Heart right ventricle (tissue), 16 donors: ENCODE measurements around the gene FUT7. TPM values are rescaled to one million over a fixed set of nuclear protein-coding genes. Genes with fewer than 3 reads are reported as not detected.

Experiments used
- ATAC-seq, 8 donors: fragments of 200-7000 bp; cut with Tn5 transposase; one replicate each; pipeline ENCODE4 v1.9.1; 2020; ENCODE audit warnings: mild to moderate bottlenecking in 8 of 8, moderate library complexity in 8 of 8, moderate number of reproducible peaks in 1 of 8
- DNase-seq, 2 donors: peaks; one replicate each; pipeline ENCODE4 v3.0.0-alpha.2; 2020
- H3K27ac ChIP-seq, 10 donors: fragments of 200-600 bp; sonication (generic) in 2 of 10; one replicate each; pipeline versions ENCODE4 v1.5.0 to v1.8.0; 2020 to 2022; ENCODE audit warnings: mild to moderate bottlenecking in 3 of 10
- H3K27me3 ChIP-seq, 7 donors: fragments of 200-600 bp; one replicate each; pipeline ENCODE4 v1.8.0; 2021 to 2022; ENCODE audit warnings: mild to moderate bottlenecking in 2 of 7
- H3K36me3 ChIP-seq, 9 donors: fragments of 200-600 bp; sonication (generic) in 1 of 9; one replicate each; pipeline versions ENCODE4 v1.5.0 to v1.8.0; 2020 to 2022; ENCODE audit warnings: mild to moderate bottlenecking in 2 of 9
- H3K4me1 ChIP-seq, 9 donors: fragments of 200-600 bp; sonication (generic) in 1 of 9; one replicate each; pipeline versions ENCODE4 v1.5.0 to v1.8.0; 2020 to 2022; ENCODE audit warnings: mild to moderate bottlenecking in 4 of 9
- H3K4me3 ChIP-seq, 10 donors: fragments of 200-600 bp; sonication (generic) in 2 of 10; one replicate each; pipeline versions ENCODE4 v1.5.0 to v1.8.0; 2020 to 2022; ENCODE audit warnings: mild to moderate bottlenecking in 7 of 10, moderate library complexity in 2 of 10
- H3K9me3 ChIP-seq, 11 donors: fragments of 200-600 bp in 10 of 11; sonication (generic) in 2 of 11; one replicate each; pipeline versions ENCODE4 v1.5.0 to v1.8.0; 2013 to 2022; ENCODE audit warnings: mild to moderate bottlenecking in 2 of 11, control low read depth in 1 of 11, moderate library complexity in 1 of 11
- WGBS, 2 donors: extraction: QIAGEN DNeasy Blood & Tissue Kit; methylation state at CpG; one replicate each; pipeline ENCODE4 v1.1.7; 2013; ENCODE audit warnings: inconsistent platforms in 1 of 2; 5-methylcytosine and 5-hydroxymethylcytosine counted together
- intact Hi-C, 10 donors: fragments of 100-400 bp; cut with DNase I; formaldehyde crosslinking; loops; one replicate each; pipeline versions ENCODE4 v1.11.1 to v1.14.2; 2022
- polyA plus RNA-seq, 2 donors: library from polyadenylated mRNA; stranded (reverse); fragments of 200-250 nt; gene quantifications; one replicate each; pipeline ENCODE4 v1.2.3, GENCODE V29; 2013
- total RNA-seq, 10 donors: library from RNA; stranded (reverse); fragmentation: NEBNext Ultra II Directional in 3 of 10; extraction: Animal tissue kit (Norgen Biotek cat#: 25700) in 3 of 10; gene quantifications; one replicate each; pipeline versions ENCODE4 v1.2.1 to v1.2.4, GENCODE V29; 2021 to 2023
- TF ChIP-seq, protein P1 (sequence below), 9 donors: fragments of 200-600 bp; sonication (generic) in 2 of 9; IDR thresholded peaks; one replicate each; pipeline versions ENCODE4 v1.5.0 to v1.8.0; 2021 to 2022; ENCODE audit warnings: antibody characterized with exemption in 9 of 9, mild to moderate bottlenecking in 5 of 9, moderate library complexity in 1 of 9
- donor health status: Arrhythmogenic right ventricular cardiomyopathy.
- donor health status: ischemic (EF 13 %, LVEDD 7.1; RV severe dilation, severe dysfunction).
- donor health status: healthy with polysubstance abuse.
- donor health status: DM: no; HTN: yes; CAD: no.
- donor health status: DM: no; HTN: no; CAD: no.
- donor health status: ischemic (EF 25% LVEDD 6.9; RV normal size, moderate dysfunction).
- donor health status: ischemic (EF 25% LVEDD 5.7; RV mildly dilated, moderate dysfunction).
- donor health status: healthy.
- donor health status: DM: yes; HTN: yes; CAD: no.
- donor health status: Ischemic cardiomyopathy.
- donor health status: ischemic (EF 35%, LVEDD 5.7; RV mildly dilated, moderate dysfunction).
- donor health status: nonischemic (EF 11% LVEDD 7.7; RV severe dilation, severe dysfunction).
- donor health status: DM: yes; HTN: yes; CAD: no.
- donor health status: PGD.
- donor health status: ischemic (EF 29% LVEDD 5.4; RV normal size, mild dysfunction).
- donor health status: nonischemic (EF 23%, LVEDD 6.1; RV moderate dilation, normal function).

FUT7 gene
- total and polyA plus RNA-seq, 12 donors: 0.07 to 0.30 (median 0.15) TPM; not detected in 5

DNA sequence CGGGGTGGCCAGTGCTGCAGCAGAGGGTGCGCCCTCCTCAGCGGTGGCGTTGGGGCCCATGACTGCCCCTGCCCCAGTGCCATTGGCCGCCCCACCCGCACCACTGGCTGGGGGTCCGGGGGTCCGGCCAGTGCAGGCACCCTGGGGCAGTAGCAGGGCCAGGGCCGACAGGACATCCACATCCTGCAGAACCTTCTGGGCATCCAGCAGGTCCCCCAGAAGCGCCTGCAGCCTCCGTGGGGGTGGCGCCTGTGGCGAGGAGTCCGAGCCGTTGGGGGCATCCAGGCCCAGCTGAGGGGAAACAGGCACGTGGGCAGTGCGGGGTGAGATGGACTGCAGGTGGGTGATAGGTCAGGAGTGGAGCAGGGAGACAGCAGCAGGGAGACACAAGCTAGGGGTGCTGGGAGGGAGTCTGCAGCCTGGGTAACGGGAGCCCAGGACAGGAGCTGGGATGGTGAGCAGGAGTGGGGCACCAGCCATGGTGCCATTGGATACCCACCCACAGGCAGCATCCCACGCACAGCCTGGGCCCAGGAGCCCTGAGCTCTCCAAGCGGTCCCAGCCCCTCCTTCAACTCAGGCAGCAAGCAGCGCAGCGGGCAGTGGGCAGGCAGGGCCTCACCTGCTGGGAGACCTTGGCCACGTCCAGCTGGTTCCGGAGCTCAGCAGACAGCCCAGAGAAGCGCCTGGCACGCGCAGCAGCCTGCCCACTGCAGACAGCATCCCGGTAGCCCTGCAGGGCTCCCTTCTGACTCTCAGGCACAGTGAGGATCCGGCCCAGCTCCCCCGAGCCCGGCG, 10.9 kb downstream of the FUT7 start:
- TF ChIP-seq, protein P1, sequence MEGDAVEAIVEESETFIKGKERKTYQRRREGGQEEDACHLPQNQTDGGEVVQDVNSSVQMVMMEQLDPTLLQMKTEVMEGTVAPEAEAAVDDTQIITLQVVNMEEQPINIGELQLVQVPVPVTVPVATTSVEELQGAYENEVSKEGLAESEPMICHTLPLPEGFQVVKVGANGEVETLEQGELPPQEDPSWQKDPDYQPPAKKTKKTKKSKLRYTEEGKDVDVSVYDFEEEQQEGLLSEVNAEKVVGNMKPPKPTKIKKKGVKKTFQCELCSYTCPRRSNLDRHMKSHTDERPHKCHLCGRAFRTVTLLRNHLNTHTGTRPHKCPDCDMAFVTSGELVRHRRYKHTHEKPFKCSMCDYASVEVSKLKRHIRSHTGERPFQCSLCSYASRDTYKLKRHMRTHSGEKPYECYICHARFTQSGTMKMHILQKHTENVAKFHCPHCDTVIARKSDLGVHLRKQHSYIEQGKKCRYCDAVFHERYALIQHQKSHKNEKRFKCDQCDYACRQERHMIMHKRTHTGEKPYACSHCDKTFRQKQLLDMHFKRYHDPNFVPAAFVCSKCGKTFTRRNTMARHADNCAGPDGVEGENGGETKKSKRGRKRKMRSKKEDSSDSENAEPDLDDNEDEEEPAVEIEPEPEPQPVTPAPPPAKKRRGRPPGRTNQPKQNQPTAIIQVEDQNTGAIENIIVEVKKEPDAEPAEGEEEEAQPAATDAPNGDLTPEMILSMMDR (IDR thresholded peaks at IDR 0.05): no peak
- H3K36me3 ChIP-seq: peaks cover 0 to 53% (median 12%) of the 10 kb centered on the region in 9 donors
- H3K27ac ChIP-seq: no peak overlapping the region
- H3K4me1 ChIP-seq: no peaks in the 10 kb centered on the region
- H3K4me3 ChIP-seq: no peak overlapping the region
- no peaks in the 10 kb centered on the region for H3K27me3 ChIP-seq
- ATAC-seq: no peak
- intact Hi-C loops: loop anchor here in 1 of 10 donors (10.0 kb wide), 1 partner anchor 176 kb away; the partner anchor contains the start of genes AJM1 and PHPT1
- H3K9me3 ChIP-seq: no peaks in the 10 kb centered on the region
- WGBS, 2 donors: 96% methylated on average over 32 of the region's 32 CpGs
- DNase-seq: no peak

DNA sequence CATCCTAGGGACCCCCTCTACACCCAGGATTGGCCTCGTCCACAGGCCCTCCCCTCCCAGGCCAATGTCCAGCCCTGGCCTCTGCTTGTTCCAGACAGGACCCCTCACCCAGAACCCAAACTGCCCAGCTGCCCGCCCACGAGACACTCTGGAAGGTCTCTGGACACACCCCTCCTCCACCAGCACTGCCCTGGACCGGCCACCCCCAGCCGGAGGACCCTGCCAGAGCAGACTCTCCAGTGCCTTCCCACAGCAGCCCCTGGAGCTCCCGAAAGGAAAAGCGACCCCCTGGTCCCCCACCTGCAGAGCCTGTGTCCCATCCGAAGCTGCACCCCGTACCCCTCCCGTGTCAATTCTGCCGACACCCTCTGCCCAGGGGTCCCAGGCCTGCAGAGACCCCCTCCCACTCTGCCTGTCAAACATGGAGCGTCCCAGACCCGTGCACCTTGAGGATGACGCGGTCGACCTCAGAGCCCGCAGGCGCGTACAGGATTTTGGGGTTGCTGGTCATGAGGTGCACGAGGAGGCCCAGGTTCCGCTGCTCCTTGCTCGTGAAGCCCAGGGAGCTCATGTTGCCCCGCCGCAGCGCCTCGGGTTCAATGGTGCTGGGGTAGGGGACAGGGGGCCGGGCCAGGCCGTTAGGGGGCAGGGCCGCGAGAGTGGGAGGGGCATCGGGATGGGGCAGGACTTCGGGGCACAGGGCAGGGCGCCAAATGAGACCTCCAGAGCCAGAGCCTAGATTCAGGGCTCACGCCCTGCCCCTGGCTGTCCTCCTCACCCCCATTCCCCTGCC, 11.8 kb downstream of the FUT7 start:
- H3K27me3 ChIP-seq: no peaks in the 10 kb centered on the region
- peaks cover 0 to 62% (median 18%) of the 10 kb centered on the region in 9 donors for H3K36me3 ChIP-seq
- TF ChIP-seq, protein P1 (IDR thresholded peaks at IDR 0.05): no peak
- no peak overlapping the region for H3K27ac ChIP-seq
- no peaks in the 10 kb centered on the region for H3K9me3 ChIP-seq
- no peaks in the 10 kb centered on the region for H3K4me1 ChIP-seq
- no peak for DNase-seq
- no peak overlapping the region for H3K4me3 ChIP-seq
- intact Hi-C loops: loop anchor here in 1 of 10 donors (10.0 kb wide), 1 partner anchor 175 kb away; the partner anchor contains the start of genes AJM1 and PHPT1
- no peak for ATAC-seq
- WGBS, 2 donors: 95% methylated on average over 34 of the region's 34 CpGs

DNA sequence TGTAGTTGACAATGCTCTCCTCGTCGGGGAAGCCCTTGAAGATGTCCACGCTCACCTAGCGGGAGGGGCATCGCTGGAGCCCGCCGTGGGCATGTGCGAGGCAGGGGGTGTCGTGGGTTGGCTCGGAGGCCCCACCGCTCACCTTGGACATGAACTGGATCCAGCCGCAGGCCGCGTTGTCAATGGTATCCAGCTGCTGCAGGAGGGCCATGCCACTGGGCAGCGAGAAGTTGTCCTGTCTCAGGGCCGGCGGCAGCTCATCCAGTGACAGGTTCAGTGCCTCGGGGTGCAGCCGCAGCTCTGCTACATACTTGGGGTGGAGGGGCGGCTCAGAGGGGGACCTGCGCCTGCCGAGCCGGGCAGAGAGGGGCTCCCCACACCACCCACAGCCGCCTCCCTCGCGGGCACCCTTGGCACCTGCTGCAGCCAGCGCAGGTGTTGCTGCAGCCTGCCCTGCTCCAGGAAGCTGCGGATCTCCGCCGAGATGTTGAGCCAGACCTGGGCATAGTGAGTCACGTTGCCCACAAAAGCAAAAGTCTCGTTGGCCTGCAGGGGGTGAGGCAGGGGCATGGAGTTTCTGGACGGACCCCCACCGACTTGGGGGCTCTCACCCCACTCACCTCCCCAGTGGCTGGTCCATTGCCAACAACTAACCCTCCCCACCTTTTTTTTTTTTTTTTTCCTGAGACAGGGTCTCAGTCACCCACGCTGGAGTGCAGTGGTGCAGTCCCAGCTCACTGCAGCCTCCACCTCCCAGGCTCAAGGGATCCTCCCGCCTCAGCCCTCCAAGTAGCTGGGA, 12.9 kb downstream of the FUT7 start:
- no peak for DNase-seq
- H3K36me3 ChIP-seq: peaks cover 0 to 73% (median 18%) of the 10 kb centered on the region in 9 donors
- H3K9me3 ChIP-seq: no peaks in the 10 kb centered on the region
- H3K27ac ChIP-seq: no peak overlapping the region
- H3K4me1 ChIP-seq: no peaks in the 10 kb centered on the region
- WGBS, 2 donors: 93 to 94% methylated on average over 36 of the region's 36 CpGs
- intact Hi-C loops: no loop called here
- ATAC-seq: no peak
- H3K4me3 ChIP-seq: no peak overlapping the region
- TF ChIP-seq, protein P1 (IDR thresholded peaks at IDR 0.05): no peak
- H3K27me3 ChIP-seq: no peaks in the 10 kb centered on the region
